IMR-90 (cell line): ENCODE results near the gene OPN4. TPM values are rescaled to one million over a fixed set of nuclear protein-coding genes. Genes with fewer than 3 reads are reported as not detected.

ENCODE experiments used
- ATAC-seq: fragments of 200-7000 bp; cut with Tn5 transposase; 2 replicates; pipeline ENCODE4 v1.9.1; 2020; ENCODE audit warnings: low read depth, mild to moderate bottlenecking, moderate library complexity
- BruUV-seq: library from RNA; stranded (reverse); fragments of 400-500 nt; replicated peaks from 2 replicates; lab custom pipeline; 2021; lab: Mats Ljungman, UMichigan
- CTCF ChIA-PET: fragments of 300-600 bp; formaldehyde crosslinking; extraction: SDS; loops from one replicate; lab custom pipeline; 2021; ENCODE audit warnings: antibody characterized with exemption; lab: Yijun Ruan, JAX
- POLR2A ChIA-PET: fragments of 300-600 bp; sonication (Branson Sonifier 250); formaldehyde crosslinking; loops from one replicate; lab custom pipeline; 2022; ENCODE audit warnings: antibody characterized with exemption; ENCODE audit not compliant: unreplicated experiment; lab: Charles Lee
- DNase-seq: peaks from one replicate; pipeline ENCODE4 v3.0.0; 2013
- H2AFZ ChIP-seq: replicated peaks from 2 replicates; pipeline ENCODE3; 2013; ENCODE audit warnings: low read length, mild to moderate bottlenecking; ENCODE audit not compliant: poor library complexity
- H2AK5ac ChIP-seq: 2 replicates; pipeline ENCODE4 v1.6.1; 2013; ENCODE audit warnings: low read depth, low read length, inconsistent platforms
- H2AK9ac ChIP-seq: replicated peaks from 2 replicates; pipeline ENCODE3; 2013; ENCODE audit warnings: mild to moderate bottlenecking, low read depth, low read length, moderate library complexity; ENCODE audit not compliant: poor library complexity
- H2BK120ac ChIP-seq: 2 replicates; pipeline ENCODE4 v1.6.1; 2013; ENCODE audit warnings: low read depth, low read length, inconsistent platforms
- H2BK15ac ChIP-seq: 3 replicates; pipeline ENCODE4 v1.6.1; 2013; ENCODE audit warnings: low read depth, low read length, inconsistent platforms
- H2BK20ac ChIP-seq: 2 replicates; pipeline ENCODE4 v1.6.1; 2013; ENCODE audit warnings: low read depth, mild to moderate bottlenecking, inconsistent platforms, low read length, moderate library complexity
- H2BK5ac ChIP-seq: 2 replicates; pipeline ENCODE4 v1.6.1; 2013; ENCODE audit warnings: mild to moderate bottlenecking, low read depth, low read length, inconsistent platforms; ENCODE audit not compliant: poor library complexity, severe bottlenecking
- H3K14ac ChIP-seq: replicated peaks from 2 replicates; pipeline ENCODE4 v1.6.1; 2013; ENCODE audit warnings: low read depth, low read length, inconsistent platforms
- H3K18ac ChIP-seq: 2 replicates; pipeline ENCODE4 v1.6.1; 2013; ENCODE audit warnings: low read depth, low read length, control low read depth
- H3K23ac ChIP-seq: 2 replicates; pipeline ENCODE4 v1.6.1; 2013; ENCODE audit warnings: low read depth, low read length, inconsistent platforms
- H3K27ac ChIP-seq: 2 replicates; pipeline ENCODE4 v1.5.1; 2013; ENCODE audit warnings: mild to moderate bottlenecking, control low read depth, low read length; ENCODE audit not compliant: insufficient read depth
- H3K27me3 ChIP-seq: 2 replicates; pipeline ENCODE4 v1.6.1; 2013; ENCODE audit warnings: low read length; ENCODE audit not compliant: control insufficient read depth, insufficient read depth
- H3K36me3 ChIP-seq: 2 replicates; pipeline ENCODE4 v1.6.1; 2013; ENCODE audit warnings: low read length, mixed read lengths; ENCODE audit not compliant: control insufficient read depth, insufficient read depth
- H3K4ac ChIP-seq: 2 replicates; pipeline ENCODE4 v1.6.1; 2013; ENCODE audit warnings: low read depth, low read length, inconsistent platforms
- H3K4me1 ChIP-seq: 2 replicates; pipeline ENCODE4 v1.6.1; 2013; ENCODE audit warnings: low read length, mixed read lengths; ENCODE audit not compliant: control insufficient read depth, insufficient read depth
- H3K4me2 ChIP-seq: 2 replicates; pipeline ENCODE4 v1.6.1; 2013; ENCODE audit warnings: low read depth, mild to moderate bottlenecking, control low read depth, low read length, moderate library complexity
- H3K4me3 ChIP-seq: 2 replicates; pipeline ENCODE4 v1.5.1; 2013; ENCODE audit warnings: low read depth, mild to moderate bottlenecking, control low read depth, low read length, moderate library complexity; ENCODE audit not compliant: insufficient read depth
- H3K56ac ChIP-seq: 2 replicates; pipeline ENCODE4 v1.6.1; 2013; ENCODE audit warnings: low read length, inconsistent platforms; ENCODE audit not compliant: insufficient read depth; ENCODE audit errors: extremely low read depth
- H3K79me1 ChIP-seq, 2 experiments: 2 replicates each; pipeline ENCODE4 v1.6.1; 2013; ENCODE audit warnings: low read length in 2 of 2, inconsistent platforms in 1 of 2, low read depth in 1 of 2
- H3K9ac ChIP-seq: 2 replicates; pipeline ENCODE4 v1.6.1; 2013; ENCODE audit warnings: low read depth, low read length, control low read depth
- H3K9me1 ChIP-seq: 2 replicates; pipeline ENCODE4 v1.6.1; 2013; ENCODE audit warnings: low read length, inconsistent platforms; ENCODE audit not compliant: insufficient read depth
- H3K9me3 ChIP-seq: 2 replicates; pipeline ENCODE4 v1.6.1; 2013; ENCODE audit warnings: low read length; ENCODE audit not compliant: control insufficient read depth, insufficient read depth
- H4K20me1 ChIP-seq: 2 replicates; pipeline ENCODE4 v1.6.1; 2013; ENCODE audit warnings: low read length, inconsistent platforms; ENCODE audit not compliant: insufficient read depth
- H4K5ac ChIP-seq: 2 replicates; pipeline ENCODE4 v1.6.1; 2013; ENCODE audit warnings: mild to moderate bottlenecking, low read depth, low read length, control low read depth
- H4K8ac ChIP-seq, 2 experiments: 2 replicates each; pipeline ENCODE4 v1.6.1; 2013; ENCODE audit warnings: low read depth in 2 of 2, low read length in 2 of 2, control low read depth in 1 of 2, inconsistent platforms in 1 of 2
- H4K91ac ChIP-seq: 2 replicates; pipeline ENCODE4 v1.6.1; 2013; ENCODE audit warnings: low read depth, low read length, inconsistent platforms; ENCODE audit not compliant: insufficient read depth
- BHLHE40 ChIP-seq: fragments of 150-350 bp; IDR thresholded peaks from 2 replicates; pipeline ENCODE4 v1.6.1; 2016; ENCODE audit warnings: mild to moderate bottlenecking, low read depth, low read length
- CHD1 ChIP-seq: IDR thresholded peaks from 2 replicates; pipeline ENCODE4 v1.6.1; 2012; ENCODE audit warnings: low read depth, low read length, improper control_type of control experiment
- CTCF ChIP-seq: conservative IDR thresholded peaks from 2 replicates; pipeline ENCODE4 v1.5.1; 2012; ENCODE audit warnings: mild to moderate bottlenecking, low read depth, low read length, improper control_type of control experiment
- MAZ ChIP-seq: IDR thresholded peaks from 2 replicates; pipeline ENCODE4 v1.6.1; 2012; ENCODE audit warnings: low read depth, mild to moderate bottlenecking, low read length, improper control_type of control experiment, moderate library complexity, borderline replicate concordance
- MXI1 ChIP-seq: IDR thresholded peaks from 2 replicates; pipeline ENCODE4 v1.6.1; 2012; ENCODE audit warnings: low read depth, mild to moderate bottlenecking, low read length, moderate library complexity, borderline replicate concordance
- NFE2L2 ChIP-seq: fragments of 150-350 bp; IDR thresholded peaks from 2 replicates; pipeline ENCODE4 v1.6.1; 2016; ENCODE audit warnings: low read depth, mild to moderate bottlenecking, low read length
- RAD21 ChIP-seq: IDR thresholded peaks from 2 replicates; pipeline ENCODE4 v1.6.1; 2012; ENCODE audit warnings: low read length, improper control_type of control experiment
- USF2 ChIP-seq: fragments of 150-350 bp; IDR thresholded peaks from 2 replicates; pipeline ENCODE4 v1.6.1; 2017; ENCODE audit warnings: mild to moderate bottlenecking, antibody characterized with exemption, low read length, low read depth
- dilution Hi-C: fragments of 300-500 bp; cut with HindIII; formaldehyde crosslinking; loops from one replicate; pipeline ENCODE4 v1.14.3; 2018; ENCODE audit warnings: low sequenced_read_pairs; ENCODE audit not compliant: unreplicated experiment
- in situ Hi-C: fragments of 300-500 bp; cut with MboI; formaldehyde crosslinking; loops from 3 replicates; pipeline ENCODE4 v1.14.3; 2019; ENCODE audit warnings: low sequenced_read_pairs, inconsistent platforms, mixed read lengths
- intact Hi-C: fragments of 100-400 bp; cut with micrococcal nuclease; formaldehyde crosslinking; loops from 2 replicates; pipeline ENCODE4 v1.10.0; 2022
- polyA plus RNA-seq, 3 experiments: library from polyadenylated mRNA; depleted of rRNA; stranded (reverse); fragments of >200 nt; gene quantifications; 2 replicates each; pipeline ENCODE4 v1.2.3, GENCODE V29; 2012; ENCODE audit warnings: low replicate concordance in 1 of 3
- total RNA-seq: library from RNA; depleted of rRNA; stranded (reverse); fragments of >200 nt; gene quantifications from 2 replicates; pipeline ENCODE4 v1.2.3, GENCODE V29; 2012

The OPN4 gene
- total and polyA plus RNA-seq, 2 of the 4 experiments (the other 2 are of a cell fraction), result 0.03 TPM; not detected in 1

- no peak for TF ChIP-seq CTCF
- TF ChIP-seq CHD1, result no peak
- no peak for TF ChIP-seq MAZ
Measured at GRCh38 chr10:86654411-86655172, at the start of gene OPN4 (continued).

GRCh38 chr10:86607674-86608073 is 46.7 kb upstream of the OPN4 start:
- Histone ChIP-seq H3K18ac (no peak overlapping the region), H2AK5ac (no peak overlapping the region), H2BK20ac (no peak overlapping the region), H4K5ac (no peak overlapping the region), H3K4ac (no peak overlapping the region), H4K91ac (no peak overlapping the region), H3K79me1 (no peaks in the 10 kb centered on the region), H3K36me3 (no peaks in the 10 kb centered on the region), H3K56ac (no peak overlapping the region), H4K8ac (no peak overlapping the region), H3K9me3 (no peaks in the 10 kb centered on the region), H3K23ac (no peak overlapping the region), H3K27ac (no peak overlapping the region), H3K4me3 (no peak overlapping the region), H2BK5ac (no peak overlapping the region), H3K4me1 (no peaks in the 10 kb centered on the region), H3K27me3 (no peaks in the 10 kb centered on the region; the same call in none of the 2 replicates), H2BK120ac (no peak overlapping the region), H2AK9ac (no peak overlapping the region), H3K14ac (no peak overlapping the region), H4K20me1 (no peaks in the 10 kb centered on the region), H3K4me2 (no peak overlapping the region), H2AFZ (no peak overlapping the region), H2BK15ac (no peak overlapping the region), H3K9me1 (no peaks in the 10 kb centered on the region), H3K9ac (no peak overlapping the region)
- ChIA-PET POLR2A (no interaction called here), CTCF (no interaction called here)
- DNase-seq, result no peak
- ATAC-seq, result no peak
- no TSS peak for BruUV-seq
- intact Hi-C loops, result no loop called here
- dilution Hi-C loops, result no loop called here
- in situ Hi-C loops, result no loop called here
- TF ChIP-seq RAD21, result no peak
- TF ChIP-seq USF2, result no peak
- TF ChIP-seq NFE2L2, result no peak
- TF ChIP-seq MXI1, result no peak
- no peak for TF ChIP-seq BHLHE40
